ENCODE results near the gene EPHA7. TPM values are rescaled to one million over a fixed set of nuclear protein-coding genes. Genes with fewer than 3 reads are reported as not detected.

EPHA7 gene
- total RNA-seq, 4 donors from 2014 or later = 0.60 to 1.3 (median 0.72) TPM

DNA sequence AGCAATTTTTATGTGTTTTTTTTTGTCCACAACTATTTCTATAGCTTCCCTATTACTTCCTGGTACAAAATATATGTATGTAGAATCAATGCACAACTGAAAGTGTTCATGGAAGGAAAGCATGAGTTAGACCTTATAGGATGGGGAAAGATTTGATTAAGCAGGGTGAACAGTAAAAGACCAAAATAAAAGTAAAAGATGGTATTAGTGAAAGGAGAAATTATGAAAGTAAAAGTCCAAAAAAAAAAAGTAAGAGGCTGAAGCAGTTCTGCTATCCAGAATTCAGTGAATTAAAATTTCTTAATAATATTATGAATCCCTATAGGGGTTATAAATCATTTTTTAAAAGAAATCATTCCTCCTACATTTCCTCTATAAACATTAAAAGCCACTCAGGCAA lies 114.3 kb downstream of the EPHA7 start:
- TF ChIP-seq POLR2AphosphoS5 (IDR thresholded peaks at IDR 0.05) = no peak
- TF ChIP-seq POLR2A (IDR thresholded peaks at IDR 0.05) = no peak
- TF ChIP-seq EP300 (IDR thresholded peaks at IDR 0.05) = no peak
- TF ChIP-seq, protein P1, sequence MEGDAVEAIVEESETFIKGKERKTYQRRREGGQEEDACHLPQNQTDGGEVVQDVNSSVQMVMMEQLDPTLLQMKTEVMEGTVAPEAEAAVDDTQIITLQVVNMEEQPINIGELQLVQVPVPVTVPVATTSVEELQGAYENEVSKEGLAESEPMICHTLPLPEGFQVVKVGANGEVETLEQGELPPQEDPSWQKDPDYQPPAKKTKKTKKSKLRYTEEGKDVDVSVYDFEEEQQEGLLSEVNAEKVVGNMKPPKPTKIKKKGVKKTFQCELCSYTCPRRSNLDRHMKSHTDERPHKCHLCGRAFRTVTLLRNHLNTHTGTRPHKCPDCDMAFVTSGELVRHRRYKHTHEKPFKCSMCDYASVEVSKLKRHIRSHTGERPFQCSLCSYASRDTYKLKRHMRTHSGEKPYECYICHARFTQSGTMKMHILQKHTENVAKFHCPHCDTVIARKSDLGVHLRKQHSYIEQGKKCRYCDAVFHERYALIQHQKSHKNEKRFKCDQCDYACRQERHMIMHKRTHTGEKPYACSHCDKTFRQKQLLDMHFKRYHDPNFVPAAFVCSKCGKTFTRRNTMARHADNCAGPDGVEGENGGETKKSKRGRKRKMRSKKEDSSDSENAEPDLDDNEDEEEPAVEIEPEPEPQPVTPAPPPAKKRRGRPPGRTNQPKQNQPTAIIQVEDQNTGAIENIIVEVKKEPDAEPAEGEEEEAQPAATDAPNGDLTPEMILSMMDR (IDR thresholded peaks at IDR 0.05) = no peak
- Histone ChIP-seq H3K36me3 (no peaks in the 10 kb centered on the region), H3K27ac (no peak overlapping the region), H3K9me3 (no peaks in the 10 kb centered on the region), H3K4me1 (no peaks in the 10 kb centered on the region), H3K4me3 (no peak overlapping the region), H3K27me3 (no peaks in the 10 kb centered on the region)
- DNase-seq (ENCODE audit: low spot score in 2 of 2) = no peak

DNA sequence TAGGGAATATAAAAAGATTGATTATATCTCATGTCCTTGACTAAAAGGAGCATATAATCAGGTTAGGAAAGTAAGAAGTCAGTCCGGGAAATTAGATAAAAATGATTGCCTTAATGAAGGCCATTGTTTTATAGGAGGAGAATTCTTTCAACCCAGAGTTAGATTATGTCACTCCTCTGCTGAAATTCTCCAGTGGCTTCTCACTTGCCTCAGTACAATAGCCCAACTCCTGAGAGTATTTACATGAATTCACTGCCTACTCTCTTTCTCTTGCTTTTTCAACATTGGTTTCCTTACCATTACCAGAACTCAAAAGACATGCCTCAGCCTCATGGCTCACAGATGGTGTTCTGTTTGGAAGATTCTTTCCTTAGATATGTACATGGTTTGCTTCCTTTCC lies 114.9 kb downstream of the EPHA7 start:
- no peaks in the 10 kb centered on the region for H3K36me3 ChIP-seq
- no peak for DNase-seq (ENCODE audit: low spot score in 2 of 2)
- 77% methylated on average over 1 of the region's 1 CpG for WGBS
- no peak overlapping the region for H3K4me3 ChIP-seq
- no peak overlapping the region for H3K27ac ChIP-seq
- H3K4me1 ChIP-seq = no peaks in the 10 kb centered on the region
- TF ChIP-seq, protein P1 (IDR thresholded peaks at IDR 0.05) = no peak
- TF ChIP-seq POLR2AphosphoS5 (IDR thresholded peaks at IDR 0.05) (no peak), EP300 (IDR thresholded peaks at IDR 0.05) (no peak), POLR2A (IDR thresholded peaks at IDR 0.05) (no peak)
- no peaks in the 10 kb centered on the region for H3K9me3 ChIP-seq
- no peaks in the 10 kb centered on the region for H3K27me3 ChIP-seq

DNA sequence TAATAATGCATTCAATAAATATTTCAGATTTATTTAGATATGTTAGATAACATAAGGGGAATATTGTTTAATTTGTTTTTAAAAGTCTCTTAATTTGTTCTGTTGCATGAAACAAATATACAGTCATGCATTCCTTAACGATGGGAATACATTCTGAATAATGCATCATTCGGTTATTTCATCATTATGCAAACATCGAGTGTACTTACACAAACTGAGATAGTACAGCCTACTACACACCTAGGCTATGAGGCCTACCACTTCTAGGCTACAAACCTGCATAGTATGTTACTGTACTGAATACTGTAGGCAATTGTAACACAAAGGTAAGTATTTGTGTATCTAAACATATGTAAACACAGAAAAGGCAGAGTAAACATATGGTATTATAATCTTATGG lies 118.7 kb downstream of the EPHA7 start:
- H3K4me3 ChIP-seq = no peak overlapping the region
- no peak for DNase-seq (ENCODE audit: low spot score in 2 of 2)
- H3K36me3 ChIP-seq = no peaks in the 10 kb centered on the region
- 90% methylated on average over 3 of the region's 3 CpGs for WGBS
- no peaks in the 10 kb centered on the region for H3K9me3 ChIP-seq
- TF ChIP-seq, protein P1 (IDR thresholded peaks at IDR 0.05) = no peak
- H3K4me1 ChIP-seq = no peaks in the 10 kb centered on the region
- H3K27ac ChIP-seq = no peak overlapping the region
- H3K27me3 ChIP-seq = no peaks in the 10 kb centered on the region

DNA sequence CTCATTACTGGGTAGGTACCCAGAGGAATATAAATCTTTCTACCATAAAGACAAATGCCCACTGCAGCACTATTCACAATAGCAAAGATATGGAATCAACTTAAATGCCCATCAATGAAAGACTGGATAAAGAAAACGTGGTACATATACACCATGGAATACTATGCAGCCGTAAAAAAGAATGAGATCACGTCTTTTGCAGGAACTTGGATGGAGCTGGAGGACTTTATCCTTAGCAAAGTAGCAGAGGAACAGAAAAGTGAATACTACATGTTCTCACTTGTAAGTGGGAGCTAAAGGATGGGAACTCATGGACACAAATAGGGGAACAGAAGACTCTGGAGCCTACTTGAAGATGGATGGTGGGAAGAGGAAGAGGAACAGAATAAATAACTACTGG lies 119.7 kb downstream of the EPHA7 start:
- no peak for DNase-seq (ENCODE audit: low spot score in 2 of 2)
- WGBS = 87% methylated on average over 3 of the region's 3 CpGs
- no peak overlapping the region for H3K27ac ChIP-seq
- no peaks in the 10 kb centered on the region for H3K36me3 ChIP-seq
- H3K4me1 ChIP-seq = no peaks in the 10 kb centered on the region
- no peak overlapping the region for H3K4me3 ChIP-seq
- no peaks in the 10 kb centered on the region for H3K9me3 ChIP-seq
- no peaks in the 10 kb centered on the region for H3K27me3 ChIP-seq
- TF ChIP-seq EP300 (IDR thresholded peaks at IDR 0.05) = no peak
- TF ChIP-seq, protein P1 (IDR thresholded peaks at IDR 0.05) = no peak
- TF ChIP-seq POLR2A (IDR thresholded peaks at IDR 0.05) = no peak
- no peak for TF ChIP-seq POLR2AphosphoS5 (IDR thresholded peaks at IDR 0.05)

DNA sequence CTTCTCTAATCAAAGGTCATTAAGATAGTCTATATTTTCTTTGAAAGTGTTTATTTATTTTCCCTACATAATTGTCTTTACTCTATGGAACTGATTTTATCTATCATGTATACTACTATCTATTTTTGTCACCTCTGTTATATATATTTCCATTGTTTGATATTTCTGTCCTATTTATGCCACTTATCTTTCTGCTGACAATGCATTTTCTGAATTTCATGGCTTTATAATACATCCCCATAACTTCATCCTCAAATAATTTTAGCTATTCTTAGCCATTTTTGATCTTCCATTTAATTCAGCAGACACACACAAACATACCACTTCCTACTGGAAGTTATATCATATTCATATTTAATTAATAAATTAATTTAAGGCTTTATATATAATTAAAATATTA lies 123.7 kb downstream of the EPHA7 start:
- Histone ChIP-seq H3K4me1 (no peaks in the 10 kb centered on the region), H3K27ac (no peak overlapping the region), H3K27me3 (no peaks in the 10 kb centered on the region), H3K9me3 (no peaks in the 10 kb centered on the region), H3K4me3 (no peak overlapping the region), H3K36me3 (no peaks in the 10 kb centered on the region)
- TF ChIP-seq, protein P1 (IDR thresholded peaks at IDR 0.05) = no peak
- TF ChIP-seq POLR2AphosphoS5 (IDR thresholded peaks at IDR 0.05) = no peak
- no peak for TF ChIP-seq POLR2A (IDR thresholded peaks at IDR 0.05)
- no peak for TF ChIP-seq EP300 (IDR thresholded peaks at IDR 0.05)
- no peak for DNase-seq (ENCODE audit: low spot score in 2 of 2)
